GM12865 (cell line): ENCODE data around the gene CXCL13.

Source experiments
- DNase-seq: peaks from one replicate; pipeline ENCODE4 v3.0.0; 2010; ENCODE audit warnings: low read depth
- H3K4me3 ChIP-seq: 2 replicates; pipeline ENCODE4 v1.5.1; 2011; ENCODE audit warnings: mild to moderate bottlenecking, low read depth, low read length, control low read depth
- TF ChIP-seq, protein P1 (sequence below): IDR thresholded peaks from 2 replicates; pipeline ENCODE4 v1.5.1; 2011; ENCODE audit warnings: low read length, control low read depth, low read depth, inconsistent platforms; ENCODE audit not compliant: insufficient read depth; ENCODE audit errors: missing control alignments

The CXCL13 gene

GRCh38 chr4:77601614-77602187 lies 3.9 kb upstream of the CXCL13 start:
- H3K4me3 ChIP-seq = no peak overlapping the region
- TF ChIP-seq, protein P1, sequence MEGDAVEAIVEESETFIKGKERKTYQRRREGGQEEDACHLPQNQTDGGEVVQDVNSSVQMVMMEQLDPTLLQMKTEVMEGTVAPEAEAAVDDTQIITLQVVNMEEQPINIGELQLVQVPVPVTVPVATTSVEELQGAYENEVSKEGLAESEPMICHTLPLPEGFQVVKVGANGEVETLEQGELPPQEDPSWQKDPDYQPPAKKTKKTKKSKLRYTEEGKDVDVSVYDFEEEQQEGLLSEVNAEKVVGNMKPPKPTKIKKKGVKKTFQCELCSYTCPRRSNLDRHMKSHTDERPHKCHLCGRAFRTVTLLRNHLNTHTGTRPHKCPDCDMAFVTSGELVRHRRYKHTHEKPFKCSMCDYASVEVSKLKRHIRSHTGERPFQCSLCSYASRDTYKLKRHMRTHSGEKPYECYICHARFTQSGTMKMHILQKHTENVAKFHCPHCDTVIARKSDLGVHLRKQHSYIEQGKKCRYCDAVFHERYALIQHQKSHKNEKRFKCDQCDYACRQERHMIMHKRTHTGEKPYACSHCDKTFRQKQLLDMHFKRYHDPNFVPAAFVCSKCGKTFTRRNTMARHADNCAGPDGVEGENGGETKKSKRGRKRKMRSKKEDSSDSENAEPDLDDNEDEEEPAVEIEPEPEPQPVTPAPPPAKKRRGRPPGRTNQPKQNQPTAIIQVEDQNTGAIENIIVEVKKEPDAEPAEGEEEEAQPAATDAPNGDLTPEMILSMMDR = no peak
- no peak for DNase-seq

DNA sequence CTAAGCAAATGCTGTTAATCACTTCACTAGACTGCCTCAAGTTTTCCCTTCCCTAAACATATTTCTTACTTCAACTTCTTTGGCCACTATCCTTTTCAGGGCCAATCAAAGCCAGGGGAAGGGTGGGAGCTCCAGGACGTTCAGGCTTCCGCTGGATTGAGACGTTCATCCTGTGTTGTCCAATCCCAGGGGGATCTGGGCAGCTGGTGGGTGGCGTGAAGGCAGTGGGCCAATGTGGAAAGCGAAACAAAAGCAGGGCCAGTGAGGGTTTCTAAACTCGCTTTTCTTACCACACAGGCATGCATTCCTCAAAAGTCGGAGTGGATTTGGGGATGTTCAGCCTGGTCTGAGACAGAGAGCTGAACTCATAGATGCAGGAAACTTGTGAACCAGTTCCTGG lies 7.6 kb downstream of the CXCL13 start:
- no peak for DNase-seq
- no peak overlapping the region for H3K4me3 ChIP-seq
- TF ChIP-seq, protein P1 = no peak

DNA sequence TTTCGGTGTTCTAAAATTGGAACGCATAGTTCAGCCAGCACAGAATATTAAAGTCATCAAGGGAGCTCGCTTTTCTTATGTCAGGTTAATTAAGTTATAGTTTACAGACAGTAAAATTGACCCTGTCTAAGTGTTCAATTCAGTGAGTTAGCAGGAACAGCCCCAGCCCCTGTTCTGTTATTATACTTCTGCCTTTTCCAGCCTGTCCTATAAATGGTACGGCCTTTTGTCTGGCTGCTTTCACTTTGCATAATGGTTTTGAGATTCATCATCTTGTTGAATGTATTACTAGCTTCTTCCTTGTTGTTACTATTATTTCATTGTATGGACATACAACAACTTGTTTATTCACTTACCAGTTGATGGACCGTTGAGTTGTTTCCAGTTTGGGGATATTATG lies 9.5 kb downstream of the CXCL13 start:
- no peak overlapping the region for H3K4me3 ChIP-seq
- DNase-seq = no peak
- TF ChIP-seq, protein P1 = no peak

- H3K4me3 ChIP-seq = no peak overlapping the region
- TF ChIP-seq, protein P1 = no peak
- DNase-seq = no peak
Measured at GRCh38 chr4:77617203-77617602, 11.6 kb downstream of the CXCL13 start.

DNA sequence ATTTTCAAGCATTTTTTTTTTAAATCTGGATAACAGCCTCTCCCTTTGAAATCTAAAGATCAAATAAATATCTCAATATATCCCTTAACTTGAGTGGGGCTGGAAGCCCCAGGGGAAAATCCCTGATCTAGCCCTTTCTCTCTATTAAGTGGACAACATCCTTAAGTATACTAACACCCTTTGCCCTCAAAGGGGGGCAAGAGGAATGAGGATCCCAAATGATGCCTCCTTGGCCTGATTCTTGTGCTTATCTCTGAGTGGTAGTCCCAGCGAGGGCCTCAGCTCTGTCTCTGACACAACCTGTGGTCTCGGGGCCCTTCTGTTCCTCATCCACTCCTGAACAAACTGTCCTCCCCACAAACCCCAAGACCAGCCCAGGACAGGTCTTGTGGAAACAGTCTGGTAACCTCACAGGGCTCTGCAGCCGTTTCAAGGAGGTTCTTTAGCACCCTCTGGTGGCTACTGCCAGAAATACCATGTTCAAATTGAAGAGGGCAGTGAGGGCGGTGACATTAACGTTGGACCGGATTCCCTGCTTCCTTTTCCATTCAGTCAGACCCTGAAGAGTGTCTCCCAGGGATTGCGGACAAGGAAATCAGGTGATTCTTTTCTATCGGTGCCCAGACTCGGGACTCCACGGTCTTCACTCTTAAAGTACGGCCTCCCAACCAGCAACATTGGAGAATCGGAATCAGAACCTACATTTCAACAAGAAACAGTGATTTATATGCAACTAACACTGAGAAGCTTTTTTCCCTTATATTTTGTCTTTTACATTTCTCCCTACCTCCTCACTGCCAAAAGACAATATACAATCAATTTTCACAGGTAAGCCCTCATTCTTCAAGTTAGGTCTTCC lies 13.0 kb downstream of the CXCL13 start:
- DNase-seq = peak; percentile 70
- no peak overlapping the region for H3K4me3 ChIP-seq
- TF ChIP-seq, protein P1 = peak; percentile 87

GRCh38 chr4:77619408-77619807 lies 13.8 kb downstream of the CXCL13 start:
- TF ChIP-seq, protein P1 = no peak
- H3K4me3 ChIP-seq = no peak overlapping the region
- DNase-seq = no peak
